Measurements from ENCODE around the gene PRTN3. TPM values are rescaled to one million over a fixed set of nuclear protein-coding genes. Genes with fewer than 3 reads are reported as not detected.
A peak's percentile ranks its signal among the peaks of the same experiment; 100 is the strongest.

PRTN3 gene
- total RNA-seq, 2 donors from 2014 or later, result not detected

DNA sequence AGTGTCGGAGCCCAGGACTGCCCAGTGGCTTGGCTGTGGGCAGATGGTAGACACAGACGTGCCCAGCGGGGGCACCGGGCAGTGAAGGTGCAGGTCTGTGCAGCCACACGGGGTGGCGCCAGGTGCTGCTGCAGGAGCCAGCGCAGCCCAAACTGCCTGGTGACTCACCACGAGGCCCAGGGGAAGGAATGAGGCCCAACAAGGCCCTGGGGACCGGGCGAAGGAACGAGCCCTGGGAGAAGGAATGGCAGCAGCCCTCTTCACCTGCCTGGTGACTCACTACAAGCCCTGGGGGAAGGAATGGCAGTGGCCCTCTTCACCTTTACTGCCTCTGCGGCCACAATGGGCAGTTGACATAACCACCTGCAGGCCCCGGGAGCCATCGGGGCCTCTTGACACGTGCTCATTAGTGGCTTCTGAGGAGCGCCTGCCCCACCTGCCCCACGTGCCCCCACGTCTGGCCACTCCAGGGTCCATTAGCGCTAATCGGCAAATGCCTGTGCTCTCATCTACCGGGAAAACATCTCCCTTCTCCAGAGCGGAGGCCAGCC is 42.9 kb downstream of the PRTN3 start:
- WGBS, 2 experiments (ENCODE audit: insufficient coverage in 1 of 2, insufficient read length in 1 of 2), result 95 to 96% methylated on average over 21 to 22 of the region's 22 CpGs
- no peak overlapping the region for H3K4me3 Mint-ChIP-seq
- H3K9me3 Mint-ChIP-seq, result no peaks in the 10 kb centered on the region
- H3K36me3 Mint-ChIP-seq (ENCODE audit: low read depth), result peaks cover 41% of the 10 kb centered on the region
- H3K27ac Mint-ChIP-seq, result no peak overlapping the region
- Histone ChIP-seq H3K9me3 (ENCODE audit: control insufficient read depth, low read length) (no peaks in the 10 kb centered on the region), H3K36me3 (ENCODE audit: control insufficient read depth, insufficient read depth, low read length) (peaks cover 51% of the 10 kb centered on the region), H3K9ac (ENCODE audit: extremely low read depth, low read length, poor library complexity, severe bottlenecking) (no peak overlapping the region), H3K4me3 (ENCODE audit: low read length) (no peak overlapping the region), H3K4me1 (ENCODE audit: control insufficient read depth, insufficient read depth, low read length) (no peaks in the 10 kb centered on the region), H3K27me3 (ENCODE audit: control insufficient read depth, insufficient read depth, low read length, poor library complexity, severe bottlenecking) (no peaks in the 10 kb centered on the region), H3K27ac (ENCODE audit: low read depth, low read length) (no peak overlapping the region)
- peak; percentile 76 for DNase-seq
- TF ChIP-seq, protein P1, sequence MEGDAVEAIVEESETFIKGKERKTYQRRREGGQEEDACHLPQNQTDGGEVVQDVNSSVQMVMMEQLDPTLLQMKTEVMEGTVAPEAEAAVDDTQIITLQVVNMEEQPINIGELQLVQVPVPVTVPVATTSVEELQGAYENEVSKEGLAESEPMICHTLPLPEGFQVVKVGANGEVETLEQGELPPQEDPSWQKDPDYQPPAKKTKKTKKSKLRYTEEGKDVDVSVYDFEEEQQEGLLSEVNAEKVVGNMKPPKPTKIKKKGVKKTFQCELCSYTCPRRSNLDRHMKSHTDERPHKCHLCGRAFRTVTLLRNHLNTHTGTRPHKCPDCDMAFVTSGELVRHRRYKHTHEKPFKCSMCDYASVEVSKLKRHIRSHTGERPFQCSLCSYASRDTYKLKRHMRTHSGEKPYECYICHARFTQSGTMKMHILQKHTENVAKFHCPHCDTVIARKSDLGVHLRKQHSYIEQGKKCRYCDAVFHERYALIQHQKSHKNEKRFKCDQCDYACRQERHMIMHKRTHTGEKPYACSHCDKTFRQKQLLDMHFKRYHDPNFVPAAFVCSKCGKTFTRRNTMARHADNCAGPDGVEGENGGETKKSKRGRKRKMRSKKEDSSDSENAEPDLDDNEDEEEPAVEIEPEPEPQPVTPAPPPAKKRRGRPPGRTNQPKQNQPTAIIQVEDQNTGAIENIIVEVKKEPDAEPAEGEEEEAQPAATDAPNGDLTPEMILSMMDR (conservative IDR thresholded peaks at IDR 0.05), result peak; percentile 20
- H3K4me1 Mint-ChIP-seq, result no peaks in the 10 kb centered on the region
- H3K27me3 Mint-ChIP-seq (ENCODE audit: insufficient read depth), result no peaks in the 10 kb centered on the region

GRCh38 chr19:884420-885211 is 43.8 kb downstream of the PRTN3 start:
- Histone ChIP-seq H3K9ac (ENCODE audit: extremely low read depth, low read length, poor library complexity, severe bottlenecking) (no peak overlapping the region), H3K27me3 (ENCODE audit: control insufficient read depth, insufficient read depth, low read length, poor library complexity, severe bottlenecking) (no peaks in the 10 kb centered on the region), H3K4me1 (ENCODE audit: control insufficient read depth, insufficient read depth, low read length) (no peaks in the 10 kb centered on the region), H3K36me3 (ENCODE audit: control insufficient read depth, insufficient read depth, low read length) (peaks cover 58% of the 10 kb centered on the region), H3K4me3 (ENCODE audit: low read length) (no peak overlapping the region), H3K27ac (ENCODE audit: low read depth, low read length) (no peak overlapping the region), H3K9me3 (ENCODE audit: control insufficient read depth, low read length) (no peaks in the 10 kb centered on the region)
- TF ChIP-seq, protein P1 (conservative IDR thresholded peaks at IDR 0.05), result no peak
- Mint-ChIP-seq H3K4me1 (no peaks in the 10 kb centered on the region), H3K27ac (no peak overlapping the region), H3K36me3 (ENCODE audit: low read depth) (peaks cover 44% of the 10 kb centered on the region), H3K9me3 (no peaks in the 10 kb centered on the region), H3K4me3 (no peak overlapping the region), H3K27me3 (ENCODE audit: insufficient read depth) (no peaks in the 10 kb centered on the region)
- WGBS, 2 experiments (ENCODE audit: insufficient coverage in 1 of 2, insufficient read length in 1 of 2), result 95 to 96% methylated on average over 38 to 51 of the region's 51 CpGs
- DNase-seq, result no peak

DNA sequence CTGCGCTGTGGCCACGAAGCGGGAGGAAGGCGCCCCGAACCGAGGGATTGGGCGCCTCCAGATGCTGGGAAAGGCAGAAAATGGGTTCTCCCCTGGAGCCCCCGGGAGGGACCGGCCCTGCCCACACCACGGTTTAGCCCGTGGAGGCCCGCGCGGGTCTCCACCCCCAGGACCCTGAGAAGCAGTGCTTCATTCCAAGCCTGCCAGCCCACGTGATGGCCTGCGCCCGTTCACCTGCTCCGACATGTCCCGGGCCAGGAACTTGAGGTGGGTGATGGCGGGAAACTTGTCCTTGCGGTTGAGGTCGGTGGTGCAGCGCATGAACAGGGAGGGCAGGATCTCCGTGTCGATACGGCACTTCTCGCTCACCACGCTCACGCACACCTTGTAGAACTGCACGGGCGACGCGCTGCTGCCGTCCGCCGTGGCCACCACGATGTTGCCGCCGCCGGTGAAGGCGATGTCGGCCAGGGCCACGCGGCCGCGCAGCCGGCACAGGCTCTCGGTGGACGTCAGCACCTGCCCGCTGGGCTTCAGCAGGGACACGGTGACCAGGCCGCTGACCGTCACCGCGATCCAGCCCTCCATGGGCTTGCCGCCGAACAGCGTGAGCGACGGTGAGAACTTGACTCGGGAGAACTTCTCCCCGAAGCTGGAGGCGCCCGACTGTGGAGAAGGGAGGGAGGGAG is 44.9 kb downstream of the PRTN3 start:
- DNase-seq, result no peak
- WGBS, 2 experiments (ENCODE audit: insufficient coverage in 1 of 2, insufficient read length in 1 of 2), result 97 to 98% methylated on average over 57 to 64 of the region's 64 CpGs
- H3K27ac ChIP-seq (ENCODE audit: low read depth, low read length), result no peak overlapping the region
- H3K27me3 Mint-ChIP-seq (ENCODE audit: insufficient read depth), result no peaks in the 10 kb centered on the region
- no peaks in the 10 kb centered on the region for H3K9me3 Mint-ChIP-seq
- H3K27ac Mint-ChIP-seq, result no peak overlapping the region
- peaks cover 69% of the 10 kb centered on the region for H3K36me3 ChIP-seq (ENCODE audit: control insufficient read depth, insufficient read depth, low read length)
- no peaks in the 10 kb centered on the region for H3K4me1 ChIP-seq (ENCODE audit: control insufficient read depth, insufficient read depth, low read length)
- H3K9me3 ChIP-seq (ENCODE audit: control insufficient read depth, low read length), result no peaks in the 10 kb centered on the region
- H3K36me3 Mint-ChIP-seq (ENCODE audit: low read depth), result peaks cover 46% of the 10 kb centered on the region
- TF ChIP-seq, protein P1 (conservative IDR thresholded peaks at IDR 0.05), result no peak
- no peak overlapping the region for H3K4me3 Mint-ChIP-seq
- no peaks in the 10 kb centered on the region for H3K27me3 ChIP-seq (ENCODE audit: control insufficient read depth, insufficient read depth, low read length, poor library complexity, severe bottlenecking)
- H3K9ac ChIP-seq (ENCODE audit: extremely low read depth, low read length, poor library complexity, severe bottlenecking), result no peak overlapping the region
- H3K4me1 Mint-ChIP-seq, result no peaks in the 10 kb centered on the region
- no peak overlapping the region for H3K4me3 ChIP-seq (ENCODE audit: low read length)
